ENCODE data around the gene CACNB2.

DNA sequence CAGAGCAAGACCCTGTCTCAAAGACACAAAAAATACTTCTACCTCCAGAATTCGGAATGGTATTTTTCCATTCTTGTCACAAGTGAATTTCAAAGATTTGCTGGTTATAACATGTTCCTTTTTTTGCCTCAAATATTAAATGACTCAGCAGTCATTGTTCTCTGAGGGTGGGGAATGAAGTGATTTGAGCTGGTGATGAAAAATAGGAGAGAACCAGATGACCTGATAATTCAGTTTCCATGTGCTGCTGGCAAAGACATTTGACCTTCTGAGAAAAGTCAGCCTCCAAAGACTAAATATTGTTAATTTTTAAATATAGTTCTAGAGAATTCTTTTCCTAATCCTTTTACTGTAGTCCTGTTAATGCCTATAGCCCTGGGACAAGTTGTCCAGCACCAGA is 78.9 kb downstream of the CACNB2 start:
- TF ChIP-seq POLR2A (IDR thresholded peaks at IDR 0.05; ENCODE audit: low read length) (no peak), GATA1 (IDR thresholded peaks at IDR 0.05; ENCODE audit: low read depth, low read length) (no peak)
